ENCODE results near the gene TNXB.
A peak's percentile ranks its signal among the peaks of the same experiment; 100 is the strongest.
"Not testable (repeated sequence)": the region's sequence is repeated elsewhere in the genome, so short reads cannot be mapped to it uniquely, and the experiment has no call there.

Gene TNXB

DNA sequence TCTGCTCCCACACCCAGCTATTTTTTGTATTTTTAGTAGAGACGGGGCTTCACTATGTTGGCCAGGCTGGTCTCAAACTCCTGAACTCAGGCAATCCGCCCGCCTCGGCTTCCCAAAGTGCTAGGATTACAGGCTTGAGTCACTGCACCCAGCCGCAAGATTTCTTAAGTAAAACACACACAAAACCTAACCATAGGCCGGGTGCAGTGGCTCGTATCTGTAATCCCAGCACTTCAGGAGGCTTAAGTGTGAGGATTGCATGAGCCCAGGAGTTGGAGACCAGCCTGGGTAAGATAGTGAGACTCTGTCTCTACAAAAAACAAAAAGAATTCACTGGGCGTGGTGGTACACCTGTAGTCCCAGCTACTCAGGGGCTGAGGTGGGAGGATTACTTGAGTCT, 8.9 kb downstream of the TNXB start:
- not testable (repeated sequence) for H4K8ac ChIP-seq (ENCODE audit: low read length); H3K23ac ChIP-seq (ENCODE audit: low read length in 2 of 2); H2BK15ac ChIP-seq (ENCODE audit: low read depth, poor library complexity, severe bottlenecking); H2BK5ac ChIP-seq (ENCODE audit: low read depth, low read length, poor library complexity, severe bottlenecking); H2BK120ac ChIP-seq (ENCODE audit: low read depth, low read length); H2AK5ac ChIP-seq (ENCODE audit: low read length, severe bottlenecking); H2BK12ac ChIP-seq (ENCODE audit: low read length in 2 of 2); H3K14ac ChIP-seq (ENCODE audit: low read length in 2 of 2); H3K4me1 ChIP-seq (ENCODE audit: control insufficient read depth, insufficient read depth, low read depth, low read length); DNase-seq; H3K4me3 ChIP-seq (ENCODE audit: insufficient read depth in 1 of 2, low read depth in 1 of 2, low read length in 2 of 2); H3K27ac ChIP-seq (ENCODE audit: low read length, poor library complexity, severe bottlenecking); H3K4me2 ChIP-seq (ENCODE audit: low read length, poor library complexity, severe bottlenecking); H3K79me1 ChIP-seq (replicated peaks; ENCODE audit: low read length, poor library complexity, severe bottlenecking); H3K18ac ChIP-seq (ENCODE audit: low read depth in 1 of 2, low read length in 2 of 2); H4K91ac ChIP-seq (ENCODE audit: low read length); H2AFZ ChIP-seq (ENCODE audit: low read depth, low read length); H3K9me3 ChIP-seq (ENCODE audit: control insufficient read depth, low read length); H3K9ac ChIP-seq (ENCODE audit: low read length); H3K4ac ChIP-seq (ENCODE audit: low read depth in 1 of 2, low read length in 2 of 2)
- WGBS, result 83% methylated on average over 7 of the region's 8 CpGs
- H3K36me3 ChIP-seq (ENCODE audit: control insufficient read depth in 1 of 2, insufficient read depth in 2 of 2, low read depth in 1 of 2, low read length in 2 of 2), result peaks cover 0 to 66% of the 10 kb centered on the region in 2 experiments
- peaks cover 0 to 39% of the 10 kb centered on the region in 2 experiments for H3K27me3 ChIP-seq (ENCODE audit: control insufficient read depth in 1 of 2, insufficient read depth in 1 of 2, low read length in 2 of 2)

DNA sequence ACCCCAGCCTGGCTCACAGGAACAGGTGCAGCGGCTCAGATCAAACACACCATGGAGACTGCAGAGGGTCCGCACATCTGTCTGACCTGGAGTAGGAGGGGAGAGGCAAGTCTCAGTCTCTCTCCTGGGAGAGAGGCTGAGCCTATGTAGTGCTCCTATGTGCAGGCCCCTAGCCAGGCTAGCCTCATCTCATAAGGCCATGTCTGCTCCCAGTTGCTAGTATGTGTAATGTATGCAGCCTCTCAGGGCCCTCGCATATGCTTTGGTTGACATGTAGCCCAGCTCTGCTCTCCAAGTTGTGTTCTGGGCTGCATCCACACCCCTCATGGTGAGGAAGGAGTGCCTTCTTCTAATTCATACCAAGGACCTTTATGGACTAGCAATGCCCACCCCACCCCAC, 11.8 kb downstream of the TNXB start:
- Histone ChIP-seq H3K4ac (ENCODE audit: low read depth in 1 of 2, low read length in 2 of 2) (no peak overlapping the region), H2BK12ac (ENCODE audit: low read length in 2 of 2) (peak overlapping the region; percentile 57 to 95), H3K4me1 (ENCODE audit: control insufficient read depth, insufficient read depth, low read depth, low read length) (peaks cover 4% of the 10 kb centered on the region), H3K36me3 (ENCODE audit: control insufficient read depth in 1 of 2, insufficient read depth in 2 of 2, low read depth in 1 of 2, low read length in 2 of 2) (peaks cover 0 to 73% of the 10 kb centered on the region in 2 experiments), H3K4me2 (ENCODE audit: low read length, poor library complexity, severe bottlenecking) (no peak overlapping the region), H2BK15ac (ENCODE audit: low read depth, poor library complexity, severe bottlenecking) (no peak overlapping the region), H3K79me1 (replicated peaks; ENCODE audit: low read length, poor library complexity, severe bottlenecking) (no peaks in the 10 kb centered on the region), H3K9ac (ENCODE audit: low read length) (no peak overlapping the region), H3K9me3 (ENCODE audit: control insufficient read depth, low read length) (no peaks in the 10 kb centered on the region), H4K8ac (ENCODE audit: low read length) (no peak overlapping the region), H3K23ac (ENCODE audit: low read length in 2 of 2) (no peak overlapping the region), H3K27ac (ENCODE audit: low read length, poor library complexity, severe bottlenecking) (no peak overlapping the region), H2AFZ (ENCODE audit: low read depth, low read length) (no peak overlapping the region), H4K91ac (ENCODE audit: low read length) (no peak overlapping the region), H3K18ac (ENCODE audit: low read depth in 1 of 2, low read length in 2 of 2) (no peak overlapping the region), H2AK5ac (ENCODE audit: low read length, severe bottlenecking) (no peak overlapping the region), H3K4me3 (ENCODE audit: insufficient read depth in 1 of 2, low read depth in 1 of 2, low read length in 2 of 2) (no peak overlapping the region), H2BK120ac (ENCODE audit: low read depth, low read length) (no peak overlapping the region), H3K14ac (ENCODE audit: low read length in 2 of 2) (no peak overlapping the region), H2BK5ac (ENCODE audit: low read depth, low read length, poor library complexity, severe bottlenecking) (no peak overlapping the region), H3K27me3 (ENCODE audit: control insufficient read depth in 1 of 2, insufficient read depth in 1 of 2, low read length in 2 of 2) (peaks cover 0 to 45% of the 10 kb centered on the region in 2 experiments)
- 94% methylated on average over 3 of the region's 3 CpGs for WGBS
- DNase-seq, result no peak

DNA sequence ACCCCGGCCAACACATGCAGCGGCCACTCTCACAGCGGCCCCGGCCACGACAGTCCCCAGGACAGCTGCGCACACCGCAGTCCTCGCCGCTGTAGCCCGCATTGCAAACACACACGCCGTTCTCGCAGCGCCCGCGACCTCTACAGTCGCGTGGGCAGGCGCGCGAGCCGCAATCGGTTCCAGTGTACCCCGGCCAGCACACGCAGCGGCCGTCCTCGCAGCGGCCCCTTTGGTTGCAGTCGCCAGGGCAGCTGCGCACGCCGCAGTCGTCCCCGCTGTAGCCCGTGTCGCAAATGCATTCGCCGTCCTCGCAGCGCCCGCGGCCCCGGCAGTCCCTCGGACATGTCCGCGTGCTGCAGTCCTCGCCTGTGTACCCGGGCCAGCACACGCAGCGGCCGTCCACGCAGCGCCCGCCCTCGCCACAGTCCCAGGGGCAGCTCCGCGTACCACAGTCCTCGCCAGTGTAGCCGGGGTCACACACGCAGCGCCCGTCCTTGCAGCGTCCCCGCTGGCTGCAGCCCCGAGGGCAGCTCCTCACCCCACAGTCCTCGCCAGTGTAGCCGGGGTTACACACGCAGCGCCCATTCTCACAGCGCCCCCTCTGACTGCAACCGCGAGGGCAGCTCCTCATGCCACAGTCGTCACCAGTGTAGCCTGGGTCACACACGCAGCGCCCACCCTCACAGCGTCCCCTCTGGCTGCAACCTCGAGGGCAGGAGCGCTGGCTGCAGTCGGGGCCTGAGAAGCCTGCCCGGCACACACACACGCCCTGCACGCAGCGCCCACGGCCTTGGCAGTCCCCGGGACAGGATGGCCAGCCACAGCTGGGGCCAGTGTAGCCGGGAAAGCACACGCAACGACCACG, 12.5 kb downstream of the TNXB start:
- Histone ChIP-seq H2AK5ac (ENCODE audit: low read length, severe bottlenecking) (no peak overlapping the region), H3K4me3 (ENCODE audit: insufficient read depth in 1 of 2, low read depth in 1 of 2, low read length in 2 of 2) (peak overlapping the region in 1 of 2 experiments; percentile 14), H2BK5ac (ENCODE audit: low read depth, low read length, poor library complexity, severe bottlenecking) (no peak overlapping the region), H4K8ac (ENCODE audit: low read length) (peak overlapping the region; percentile 22), H3K9ac (ENCODE audit: low read length) (no peak overlapping the region), H3K27ac (ENCODE audit: low read length, poor library complexity, severe bottlenecking) (no peak overlapping the region), H2AFZ (ENCODE audit: low read depth, low read length) (no peak overlapping the region), H3K36me3 (ENCODE audit: control insufficient read depth in 1 of 2, insufficient read depth in 2 of 2, low read depth in 1 of 2, low read length in 2 of 2) (peaks cover 0 to 74% of the 10 kb centered on the region in 2 experiments), H2BK120ac (ENCODE audit: low read depth, low read length) (no peak overlapping the region), H3K79me1 (replicated peaks; ENCODE audit: low read length, poor library complexity, severe bottlenecking) (no peaks in the 10 kb centered on the region), H4K91ac (ENCODE audit: low read length) (peak overlapping the region; percentile 19), H2BK15ac (ENCODE audit: low read depth, poor library complexity, severe bottlenecking) (no peak overlapping the region), H3K18ac (ENCODE audit: low read depth in 1 of 2, low read length in 2 of 2) (peak overlapping the region; percentile 46 to 75), H3K4ac (ENCODE audit: low read depth in 1 of 2, low read length in 2 of 2) (peak overlapping the region in 1 of 2 experiments; percentile 37), H3K23ac (ENCODE audit: low read length in 2 of 2) (peak overlapping the region in 1 of 2 experiments; percentile 48), H2BK12ac (ENCODE audit: low read length in 2 of 2) (peak overlapping the region; percentile 6 to 95), H3K4me2 (ENCODE audit: low read length, poor library complexity, severe bottlenecking) (no peak overlapping the region), H3K14ac (ENCODE audit: low read length in 2 of 2) (peak overlapping the region in 1 of 2 experiments; percentile 85), H3K27me3 (ENCODE audit: control insufficient read depth in 1 of 2, insufficient read depth in 1 of 2, low read length in 2 of 2) (peaks cover 0 to 53% of the 10 kb centered on the region in 2 experiments), H3K4me1 (ENCODE audit: control insufficient read depth, insufficient read depth, low read depth, low read length) (peaks cover 4% of the 10 kb centered on the region), H3K9me3 (ENCODE audit: control insufficient read depth, low read length) (no peaks in the 10 kb centered on the region)
- DNase-seq, result no peak
- 71% methylated on average over 90 of the region's 90 CpGs for WGBS

DNA sequence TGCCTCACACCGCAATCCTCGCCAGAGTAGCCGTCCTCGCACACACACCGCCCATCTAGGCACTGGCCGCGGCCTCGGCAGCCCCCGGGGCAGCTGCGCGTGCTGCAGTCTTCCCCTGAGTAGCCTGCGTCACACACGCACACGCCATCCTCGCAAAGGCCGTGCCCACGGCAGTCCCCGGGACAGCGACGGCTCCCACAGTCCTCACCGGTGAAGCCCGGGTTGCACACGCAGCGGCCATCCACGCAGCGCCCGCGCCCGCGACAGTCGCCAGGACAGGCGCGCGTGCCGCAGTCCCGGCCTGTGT, 13.1 kb downstream of the TNXB start:
- peaks cover 4% of the 10 kb centered on the region for H3K4me1 ChIP-seq (ENCODE audit: control insufficient read depth, insufficient read depth, low read depth, low read length)
- H3K9ac ChIP-seq (ENCODE audit: low read length), result no peak overlapping the region
- H3K9me3 ChIP-seq (ENCODE audit: control insufficient read depth, low read length), result no peaks in the 10 kb centered on the region
- no peak overlapping the region for H4K8ac ChIP-seq (ENCODE audit: low read length)
- H2AFZ ChIP-seq (ENCODE audit: low read depth, low read length), result no peak overlapping the region
- peaks cover 0 to 55% of the 10 kb centered on the region in 2 experiments for H3K27me3 ChIP-seq (ENCODE audit: control insufficient read depth in 1 of 2, insufficient read depth in 1 of 2, low read length in 2 of 2)
- no peak overlapping the region for H2BK15ac ChIP-seq (ENCODE audit: low read depth, poor library complexity, severe bottlenecking)
- H2AK5ac ChIP-seq (ENCODE audit: low read length, severe bottlenecking), result no peak overlapping the region
- H2BK120ac ChIP-seq (ENCODE audit: low read depth, low read length), result no peak overlapping the region
- peak overlapping the region in 1 of 2 experiments; percentile 37 for H3K4ac ChIP-seq (ENCODE audit: low read depth in 1 of 2, low read length in 2 of 2)
- no peaks in the 10 kb centered on the region for H3K79me1 ChIP-seq (replicated peaks; ENCODE audit: low read length, poor library complexity, severe bottlenecking)
- H3K14ac ChIP-seq (ENCODE audit: low read length in 2 of 2), result peak overlapping the region in 1 of 2 experiments; percentile 85
- peak overlapping the region; percentile 92 for H2BK12ac ChIP-seq (ENCODE audit: low read length in 2 of 2)
- H3K36me3 ChIP-seq (ENCODE audit: control insufficient read depth in 1 of 2, insufficient read depth in 2 of 2, low read depth in 1 of 2, low read length in 2 of 2), result peaks cover 0 to 77% of the 10 kb centered on the region in 2 experiments
- no peak for DNase-seq
- no peak overlapping the region for H2BK5ac ChIP-seq (ENCODE audit: low read depth, low read length, poor library complexity, severe bottlenecking)
- H3K27ac ChIP-seq (ENCODE audit: low read length, poor library complexity, severe bottlenecking), result no peak overlapping the region
- no peak overlapping the region for H3K4me3 ChIP-seq (ENCODE audit: insufficient read depth in 1 of 2, low read depth in 1 of 2, low read length in 2 of 2)
- no peak overlapping the region for H3K4me2 ChIP-seq (ENCODE audit: low read length, poor library complexity, severe bottlenecking)
- H4K91ac ChIP-seq (ENCODE audit: low read length), result peak overlapping the region; percentile 90
- peak overlapping the region in 1 of 2 experiments; percentile 43 for H3K23ac ChIP-seq (ENCODE audit: low read length in 2 of 2)
- WGBS, result 95% methylated on average over 36 of the region's 36 CpGs
- peak overlapping the region in 1 of 2 experiments; percentile 75 for H3K18ac ChIP-seq (ENCODE audit: low read depth in 1 of 2, low read length in 2 of 2)

All from mesenchymal stem cell (in vitro differentiated cells and primary cell).